ENCODE results near the gene NMT1.

DNA sequence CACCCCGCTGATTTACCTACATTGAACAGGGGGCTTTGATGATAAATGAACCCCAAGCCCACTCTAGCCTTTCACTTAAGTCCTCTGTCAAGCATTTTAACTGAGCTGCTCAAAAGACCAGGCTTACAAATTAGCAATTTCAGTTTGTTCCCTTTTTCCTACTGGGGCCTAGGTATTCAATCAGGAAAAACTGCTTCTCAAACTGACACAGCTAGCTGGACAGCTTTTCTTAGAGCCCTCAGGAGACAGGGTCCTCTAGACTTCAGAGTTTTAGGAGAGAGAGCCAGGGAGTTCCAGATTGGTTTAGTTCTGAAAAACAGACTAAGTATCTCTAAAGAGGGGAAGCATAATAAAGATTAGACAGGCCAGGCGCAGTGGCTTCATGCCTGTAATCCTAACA, 94.4 kb downstream of the NMT1 start:
- TF ChIP-seq, protein P1, sequence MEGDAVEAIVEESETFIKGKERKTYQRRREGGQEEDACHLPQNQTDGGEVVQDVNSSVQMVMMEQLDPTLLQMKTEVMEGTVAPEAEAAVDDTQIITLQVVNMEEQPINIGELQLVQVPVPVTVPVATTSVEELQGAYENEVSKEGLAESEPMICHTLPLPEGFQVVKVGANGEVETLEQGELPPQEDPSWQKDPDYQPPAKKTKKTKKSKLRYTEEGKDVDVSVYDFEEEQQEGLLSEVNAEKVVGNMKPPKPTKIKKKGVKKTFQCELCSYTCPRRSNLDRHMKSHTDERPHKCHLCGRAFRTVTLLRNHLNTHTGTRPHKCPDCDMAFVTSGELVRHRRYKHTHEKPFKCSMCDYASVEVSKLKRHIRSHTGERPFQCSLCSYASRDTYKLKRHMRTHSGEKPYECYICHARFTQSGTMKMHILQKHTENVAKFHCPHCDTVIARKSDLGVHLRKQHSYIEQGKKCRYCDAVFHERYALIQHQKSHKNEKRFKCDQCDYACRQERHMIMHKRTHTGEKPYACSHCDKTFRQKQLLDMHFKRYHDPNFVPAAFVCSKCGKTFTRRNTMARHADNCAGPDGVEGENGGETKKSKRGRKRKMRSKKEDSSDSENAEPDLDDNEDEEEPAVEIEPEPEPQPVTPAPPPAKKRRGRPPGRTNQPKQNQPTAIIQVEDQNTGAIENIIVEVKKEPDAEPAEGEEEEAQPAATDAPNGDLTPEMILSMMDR (IDR thresholded peaks at IDR 0.05) = no peak
- TF ChIP-seq JUN (CRISPR knock-in tag; IDR thresholded peaks at IDR 0.05) = no peak
- TF ChIP-seq, protein P2, sequence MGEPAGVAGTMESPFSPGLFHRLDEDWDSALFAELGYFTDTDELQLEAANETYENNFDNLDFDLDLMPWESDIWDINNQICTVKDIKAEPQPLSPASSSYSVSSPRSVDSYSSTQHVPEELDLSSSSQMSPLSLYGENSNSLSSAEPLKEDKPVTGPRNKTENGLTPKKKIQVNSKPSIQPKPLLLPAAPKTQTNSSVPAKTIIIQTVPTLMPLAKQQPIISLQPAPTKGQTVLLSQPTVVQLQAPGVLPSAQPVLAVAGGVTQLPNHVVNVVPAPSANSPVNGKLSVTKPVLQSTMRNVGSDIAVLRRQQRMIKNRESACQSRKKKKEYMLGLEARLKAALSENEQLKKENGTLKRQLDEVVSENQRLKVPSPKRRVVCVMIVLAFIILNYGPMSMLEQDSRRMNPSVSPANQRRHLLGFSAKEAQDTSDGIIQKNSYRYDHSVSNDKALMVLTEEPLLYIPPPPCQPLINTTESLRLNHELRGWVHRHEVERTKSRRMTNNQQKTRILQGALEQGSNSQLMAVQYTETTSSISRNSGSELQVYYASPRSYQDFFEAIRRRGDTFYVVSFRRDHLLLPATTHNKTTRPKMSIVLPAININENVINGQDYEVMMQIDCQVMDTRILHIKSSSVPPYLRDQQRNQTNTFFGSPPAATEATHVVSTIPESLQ (CRISPR knock-in tag; IDR thresholded peaks at IDR 0.05) = no peak
- TF ChIP-seq, protein P3, sequence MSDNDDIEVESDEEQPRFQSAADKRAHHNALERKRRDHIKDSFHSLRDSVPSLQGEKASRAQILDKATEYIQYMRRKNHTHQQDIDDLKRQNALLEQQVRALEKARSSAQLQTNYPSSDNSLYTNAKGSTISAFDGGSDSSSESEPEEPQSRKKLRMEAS (CRISPR knock-in tag; IDR thresholded peaks at IDR 0.05) = no peak
